ENCODE measurements around the gene TLCD1.

Gene TLCD1

GRCh38 chr17:28712032-28712704 is 13.9 kb downstream of the TLCD1 start:
- Mint-ChIP-seq H3K4me3 (peak overlapping the region; percentile 96), H3K27ac (peak overlapping the region; percentile 99), H3K27me3 (ENCODE audit: low read depth, poor library complexity) (peaks cover 3% of the 10 kb centered on the region), H3K4me1 (peaks cover 64% of the 10 kb centered on the region), H3K36me3 (ENCODE audit: low read depth) (peaks cover 37% of the 10 kb centered on the region), H3K9me3 (no peaks in the 10 kb centered on the region)
- DNase-seq: peak; percentile 57
- TF ChIP-seq CTCF (IDR thresholded peaks at IDR 0.05): no peak

- Mint-ChIP-seq H3K4me1 (peaks cover 66% of the 10 kb centered on the region), H3K27me3 (ENCODE audit: low read depth, poor library complexity) (peaks cover 3% of the 10 kb centered on the region), H3K27ac (peak within 1 kb of the TSS; percentile 100), H3K4me3 (peak within 1 kb of the TSS; percentile 96), H3K36me3 (ENCODE audit: low read depth) (peaks cover 37% of the 10 kb centered on the region), H3K9me3 (no peaks in the 10 kb centered on the region)
- DNase-seq: no peak
- TF ChIP-seq CTCF (IDR thresholded peaks at IDR 0.05): no peak
Observed at GRCh38 chr17:28711723-28712031, 14.4 kb downstream of the TLCD1 start, which contains the start of gene PROCA1. Gene PROCA1 (minus strand): TSS chr17:28711888. CDS start chr17:28711660, 228 bp downstream.

GRCh38 chr17:28710861-28711722 is 14.9 kb downstream of the TLCD1 start:
- peak; percentile 97 for DNase-seq
- H3K27ac Mint-ChIP-seq: peak overlapping the region; percentile 100
- peaks cover 3% of the 10 kb centered on the region for H3K27me3 Mint-ChIP-seq (ENCODE audit: low read depth, poor library complexity)
- TF ChIP-seq CTCF (IDR thresholded peaks at IDR 0.05): no peak
- peaks cover 60% of the 10 kb centered on the region for H3K4me1 Mint-ChIP-seq
- H3K4me3 Mint-ChIP-seq: peak overlapping the region; percentile 96
- H3K36me3 Mint-ChIP-seq (ENCODE audit: low read depth): peaks cover 37% of the 10 kb centered on the region
- no peaks in the 10 kb centered on the region for H3K9me3 Mint-ChIP-seq

GRCh38 chr17:28707339-28707720 is 18.7 kb downstream of the TLCD1 start:
- Mint-ChIP-seq H3K9me3 (no peaks in the 10 kb centered on the region), H3K4me1 (peaks cover 39% of the 10 kb centered on the region), H3K4me3 (no peak overlapping the region), H3K27me3 (ENCODE audit: low read depth, poor library complexity) (peaks cover 3% of the 10 kb centered on the region), H3K27ac (peak overlapping the region; percentile 7), H3K36me3 (ENCODE audit: low read depth) (peaks cover 11% of the 10 kb centered on the region)
- no peak for TF ChIP-seq CTCF (IDR thresholded peaks at IDR 0.05)
- DNase-seq: no peak

GRCh38 chr17:28706471-28707338 is 19.3 kb downstream of the TLCD1 start:
- Mint-ChIP-seq H3K4me3 (no peak overlapping the region), H3K36me3 (ENCODE audit: low read depth) (peaks cover 14% of the 10 kb centered on the region), H3K27me3 (ENCODE audit: low read depth, poor library complexity) (peaks cover 3% of the 10 kb centered on the region), H3K9me3 (no peaks in the 10 kb centered on the region), H3K4me1 (peaks cover 32% of the 10 kb centered on the region), H3K27ac (peak overlapping the region; percentile 96)
- TF ChIP-seq CTCF (IDR thresholded peaks at IDR 0.05): no peak
- no peak for DNase-seq

Data from nephron progenitor cell (in vitro differentiated cells).